ENCODE measurements around the gene SCUBE1.
A peak's percentile ranks its signal among the peaks of the same experiment; 100 is the strongest.

DNA sequence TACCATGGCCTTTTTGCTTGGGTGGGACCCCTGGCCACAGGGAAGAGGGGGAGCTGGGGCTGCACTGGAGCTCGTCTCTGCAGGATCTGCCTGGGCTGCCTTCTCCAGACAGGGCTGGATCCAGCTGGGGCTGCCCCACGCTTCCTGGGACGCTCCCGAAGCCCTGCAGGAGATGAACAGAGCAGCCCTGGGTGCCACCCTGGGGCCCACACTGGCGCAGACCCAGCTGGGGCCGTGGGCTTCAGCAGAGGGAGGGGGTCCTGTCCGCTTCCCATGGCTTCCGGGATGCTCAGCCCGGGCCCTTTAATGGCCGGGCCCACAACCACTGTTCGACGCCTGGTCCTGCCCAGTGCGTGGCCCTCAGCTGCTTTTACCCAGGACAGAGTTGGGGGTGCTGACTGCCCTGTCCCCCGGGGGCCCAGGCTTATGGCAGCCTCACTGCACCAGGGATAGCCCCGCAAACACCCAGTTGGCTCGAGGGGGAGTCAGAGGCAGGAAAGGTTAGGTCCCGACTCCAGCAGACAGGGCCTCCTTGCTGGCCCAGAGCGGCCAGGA lies 179.9 kb downstream of the SCUBE1 start:
- TF ChIP-seq, protein P1, sequence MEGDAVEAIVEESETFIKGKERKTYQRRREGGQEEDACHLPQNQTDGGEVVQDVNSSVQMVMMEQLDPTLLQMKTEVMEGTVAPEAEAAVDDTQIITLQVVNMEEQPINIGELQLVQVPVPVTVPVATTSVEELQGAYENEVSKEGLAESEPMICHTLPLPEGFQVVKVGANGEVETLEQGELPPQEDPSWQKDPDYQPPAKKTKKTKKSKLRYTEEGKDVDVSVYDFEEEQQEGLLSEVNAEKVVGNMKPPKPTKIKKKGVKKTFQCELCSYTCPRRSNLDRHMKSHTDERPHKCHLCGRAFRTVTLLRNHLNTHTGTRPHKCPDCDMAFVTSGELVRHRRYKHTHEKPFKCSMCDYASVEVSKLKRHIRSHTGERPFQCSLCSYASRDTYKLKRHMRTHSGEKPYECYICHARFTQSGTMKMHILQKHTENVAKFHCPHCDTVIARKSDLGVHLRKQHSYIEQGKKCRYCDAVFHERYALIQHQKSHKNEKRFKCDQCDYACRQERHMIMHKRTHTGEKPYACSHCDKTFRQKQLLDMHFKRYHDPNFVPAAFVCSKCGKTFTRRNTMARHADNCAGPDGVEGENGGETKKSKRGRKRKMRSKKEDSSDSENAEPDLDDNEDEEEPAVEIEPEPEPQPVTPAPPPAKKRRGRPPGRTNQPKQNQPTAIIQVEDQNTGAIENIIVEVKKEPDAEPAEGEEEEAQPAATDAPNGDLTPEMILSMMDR (IDR thresholded peaks at IDR 0.05; ENCODE audit: extremely low read depth in 1 of 2, insufficient read depth in 1 of 2, low read depth in 1 of 2, low read length in 2 of 2): no peak
- TF ChIP-seq MYC (IDR thresholded peaks at IDR 0.05; ENCODE audit: low read depth, low read length) (no peak), POLR2AphosphoS5 (IDR thresholded peaks at IDR 0.05; ENCODE audit: insufficient read depth, low read depth, low read length) (peak; percentile 23), POLR2A (IDR thresholded peaks at IDR 0.05; ENCODE audit: low read depth, low read length) (no peak), GATA2 (IDR thresholded peaks at IDR 0.05; ENCODE audit: insufficient read depth, insufficient read length, low read depth, low read length) (no peak)

Measured in endothelial cell of umbilical vein (primary cell).